IMR-90 (cell line): ENCODE results near the gene RDH12. TPM values are rescaled to one million over a fixed set of nuclear protein-coding genes. Genes with fewer than 3 reads are reported as not detected.

Source experiments
- ATAC-seq: fragments of 200-7000 bp; cut with Tn5 transposase; 2 replicates; pipeline ENCODE4 v1.9.1; 2020; ENCODE audit warnings: low read depth, mild to moderate bottlenecking, moderate library complexity
- BruUV-seq: library from RNA; stranded (reverse); fragments of 400-500 nt; replicated peaks from 2 replicates; lab custom pipeline; 2021; lab: Mats Ljungman, UMichigan
- CTCF ChIA-PET: fragments of 300-600 bp; formaldehyde crosslinking; extraction: SDS; loops from one replicate; lab custom pipeline; 2021; ENCODE audit warnings: antibody characterized with exemption; lab: Yijun Ruan, JAX
- POLR2A ChIA-PET: fragments of 300-600 bp; sonication (Branson Sonifier 250); formaldehyde crosslinking; loops from one replicate; lab custom pipeline; 2022; ENCODE audit warnings: antibody characterized with exemption; ENCODE audit not compliant: unreplicated experiment; lab: Charles Lee
- DNase-seq: peaks from one replicate; pipeline ENCODE4 v3.0.0; 2013
- H2AFZ ChIP-seq: replicated peaks from 2 replicates; pipeline ENCODE3; 2013; ENCODE audit warnings: low read length, mild to moderate bottlenecking; ENCODE audit not compliant: poor library complexity
- H2AK5ac ChIP-seq: 2 replicates; pipeline ENCODE4 v1.6.1; 2013; ENCODE audit warnings: low read depth, low read length, inconsistent platforms
- H2AK9ac ChIP-seq: replicated peaks from 2 replicates; pipeline ENCODE3; 2013; ENCODE audit warnings: mild to moderate bottlenecking, low read depth, low read length, moderate library complexity; ENCODE audit not compliant: poor library complexity
- H2BK120ac ChIP-seq: 2 replicates; pipeline ENCODE4 v1.6.1; 2013; ENCODE audit warnings: low read depth, low read length, inconsistent platforms
- H2BK15ac ChIP-seq: 3 replicates; pipeline ENCODE4 v1.6.1; 2013; ENCODE audit warnings: low read depth, low read length, inconsistent platforms
- H2BK20ac ChIP-seq: 2 replicates; pipeline ENCODE4 v1.6.1; 2013; ENCODE audit warnings: low read depth, mild to moderate bottlenecking, inconsistent platforms, low read length, moderate library complexity
- H2BK5ac ChIP-seq: 2 replicates; pipeline ENCODE4 v1.6.1; 2013; ENCODE audit warnings: mild to moderate bottlenecking, low read depth, low read length, inconsistent platforms; ENCODE audit not compliant: poor library complexity, severe bottlenecking
- H3K14ac ChIP-seq: replicated peaks from 2 replicates; pipeline ENCODE4 v1.6.1; 2013; ENCODE audit warnings: low read depth, low read length, inconsistent platforms
- H3K18ac ChIP-seq: 2 replicates; pipeline ENCODE4 v1.6.1; 2013; ENCODE audit warnings: low read depth, low read length, control low read depth
- H3K23ac ChIP-seq: 2 replicates; pipeline ENCODE4 v1.6.1; 2013; ENCODE audit warnings: low read depth, low read length, inconsistent platforms
- H3K27ac ChIP-seq: 2 replicates; pipeline ENCODE4 v1.5.1; 2013; ENCODE audit warnings: mild to moderate bottlenecking, control low read depth, low read length; ENCODE audit not compliant: insufficient read depth
- H3K27me3 ChIP-seq: 2 replicates; pipeline ENCODE4 v1.6.1; 2013; ENCODE audit warnings: low read length; ENCODE audit not compliant: control insufficient read depth, insufficient read depth
- H3K36me3 ChIP-seq: 2 replicates; pipeline ENCODE4 v1.6.1; 2013; ENCODE audit warnings: low read length, mixed read lengths; ENCODE audit not compliant: control insufficient read depth, insufficient read depth
- H3K4ac ChIP-seq: 2 replicates; pipeline ENCODE4 v1.6.1; 2013; ENCODE audit warnings: low read depth, low read length, inconsistent platforms
- H3K4me1 ChIP-seq: 2 replicates; pipeline ENCODE4 v1.6.1; 2013; ENCODE audit warnings: low read length, mixed read lengths; ENCODE audit not compliant: control insufficient read depth, insufficient read depth
- H3K4me2 ChIP-seq: 2 replicates; pipeline ENCODE4 v1.6.1; 2013; ENCODE audit warnings: low read depth, mild to moderate bottlenecking, control low read depth, low read length, moderate library complexity
- H3K4me3 ChIP-seq: 2 replicates; pipeline ENCODE4 v1.5.1; 2013; ENCODE audit warnings: low read depth, mild to moderate bottlenecking, control low read depth, low read length, moderate library complexity; ENCODE audit not compliant: insufficient read depth
- H3K56ac ChIP-seq: 2 replicates; pipeline ENCODE4 v1.6.1; 2013; ENCODE audit warnings: low read length, inconsistent platforms; ENCODE audit not compliant: insufficient read depth; ENCODE audit errors: extremely low read depth
- H3K79me1 ChIP-seq, 2 experiments: 2 replicates each; pipeline ENCODE4 v1.6.1; 2013; ENCODE audit warnings: low read length in 2 of 2, inconsistent platforms in 1 of 2, low read depth in 1 of 2
- H3K9ac ChIP-seq: 2 replicates; pipeline ENCODE4 v1.6.1; 2013; ENCODE audit warnings: low read depth, low read length, control low read depth
- H3K9me1 ChIP-seq: 2 replicates; pipeline ENCODE4 v1.6.1; 2013; ENCODE audit warnings: low read length, inconsistent platforms; ENCODE audit not compliant: insufficient read depth
- H3K9me3 ChIP-seq: 2 replicates; pipeline ENCODE4 v1.6.1; 2013; ENCODE audit warnings: low read length; ENCODE audit not compliant: control insufficient read depth, insufficient read depth
- H4K20me1 ChIP-seq: 2 replicates; pipeline ENCODE4 v1.6.1; 2013; ENCODE audit warnings: low read length, inconsistent platforms; ENCODE audit not compliant: insufficient read depth
- H4K5ac ChIP-seq: 2 replicates; pipeline ENCODE4 v1.6.1; 2013; ENCODE audit warnings: mild to moderate bottlenecking, low read depth, low read length, control low read depth
- H4K8ac ChIP-seq, 2 experiments: 2 replicates each; pipeline ENCODE4 v1.6.1; 2013; ENCODE audit warnings: low read depth in 2 of 2, low read length in 2 of 2, control low read depth in 1 of 2, inconsistent platforms in 1 of 2
- H4K91ac ChIP-seq: 2 replicates; pipeline ENCODE4 v1.6.1; 2013; ENCODE audit warnings: low read depth, low read length, inconsistent platforms; ENCODE audit not compliant: insufficient read depth
- RAD21 ChIP-seq: IDR thresholded peaks from 2 replicates; pipeline ENCODE4 v1.6.1; 2012; ENCODE audit warnings: low read length, improper control_type of control experiment
- WGBS, 2 experiments: methylation state at CpG; one replicate each; pipeline versions ENCODE4 v1.1.5 to v1.1.7; 2013; ENCODE audit warnings: missing lambda C conversion rate in 2 of 2; ENCODE audit not compliant: insufficient read length in 1 of 2; ENCODE audit errors: extremely low coverage in 2 of 2; 5-methylcytosine and 5-hydroxymethylcytosine counted together
- dilution Hi-C: fragments of 300-500 bp; cut with HindIII; formaldehyde crosslinking; loops from one replicate; pipeline ENCODE4 v1.14.3; 2018; ENCODE audit warnings: low sequenced_read_pairs; ENCODE audit not compliant: unreplicated experiment
- in situ Hi-C: fragments of 300-500 bp; cut with MboI; formaldehyde crosslinking; loops from 3 replicates; pipeline ENCODE4 v1.14.3; 2019; ENCODE audit warnings: low sequenced_read_pairs, inconsistent platforms, mixed read lengths
- intact Hi-C: fragments of 100-400 bp; cut with micrococcal nuclease; formaldehyde crosslinking; loops from 2 replicates; pipeline ENCODE4 v1.10.0; 2022
- polyA plus RNA-seq, 3 experiments: library from polyadenylated mRNA; depleted of rRNA; stranded (reverse); fragments of >200 nt; gene quantifications; 2 replicates each; pipeline ENCODE4 v1.2.3, GENCODE V29; 2012; ENCODE audit warnings: low replicate concordance in 1 of 3
- total RNA-seq: library from RNA; depleted of rRNA; stranded (reverse); fragments of >200 nt; gene quantifications from 2 replicates; pipeline ENCODE4 v1.2.3, GENCODE V29; 2012
- TF ChIP-seq, protein P1 (sequence below): fragments of 150-350 bp; IDR thresholded peaks from 2 replicates; pipeline ENCODE4 v1.6.1; 2017; ENCODE audit warnings: mild to moderate bottlenecking, antibody characterized with exemption, low read length, low read depth

The RDH12 gene
- total and polyA plus RNA-seq, 2 of the 4 experiments (the other 2 are of a cell fraction) = not detected

DNA sequence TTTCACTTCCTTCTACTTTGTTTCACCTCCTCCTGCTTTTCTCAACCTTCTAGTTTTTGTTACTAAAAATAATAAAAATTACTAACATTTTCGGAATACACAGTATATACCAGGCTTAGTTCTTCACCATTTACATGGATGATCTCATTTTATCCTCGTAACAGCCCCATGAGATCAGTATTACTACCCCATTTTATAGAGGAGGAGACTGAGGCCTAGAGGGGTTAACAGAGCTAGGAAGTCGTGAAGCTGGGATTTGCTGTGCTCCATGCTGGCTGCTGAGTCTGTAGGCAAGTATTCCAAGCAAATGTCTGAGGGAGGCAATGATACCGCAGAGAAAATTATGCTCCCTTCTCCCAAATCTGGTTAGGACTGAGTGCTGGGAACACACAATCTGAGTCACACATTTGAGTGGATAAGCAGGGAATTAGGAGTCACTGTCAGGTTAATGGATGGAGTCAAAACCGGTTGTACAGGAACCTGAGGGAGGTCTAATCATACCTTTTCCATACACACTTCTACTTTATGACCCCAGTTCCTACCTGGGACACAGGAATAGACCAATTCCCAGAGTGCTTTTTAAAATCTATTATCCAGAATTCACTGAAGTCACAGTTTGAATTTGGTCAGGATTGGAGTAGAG lies 63.6 kb downstream of the RDH12 start:
- Histone ChIP-seq H3K27ac (no peak overlapping the region), H3K9ac (no peak overlapping the region), H4K8ac (no peak overlapping the region), H2BK5ac (no peak overlapping the region), H3K4me3 (no peak overlapping the region), H3K56ac (no peak overlapping the region), H3K79me1 (no peaks in the 10 kb centered on the region), H3K4ac (no peak overlapping the region), H2AFZ (no peak overlapping the region), H4K20me1 (no peaks in the 10 kb centered on the region), H3K9me1 (peaks cover 8% of the 10 kb centered on the region; the same call in 1 of the 2 replicates), H2AK5ac (no peak overlapping the region), H3K18ac (no peak overlapping the region), H4K91ac (no peak overlapping the region), H3K4me1 (no peaks in the 10 kb centered on the region), H2BK20ac (no peak overlapping the region), H4K5ac (no peak overlapping the region), H3K14ac (no peak overlapping the region), H3K4me2 (no peak overlapping the region), H3K23ac (no peak overlapping the region), H3K27me3 (no peaks in the 10 kb centered on the region), H3K36me3 (peaks cover 47% of the 10 kb centered on the region), H2BK15ac (no peak overlapping the region), H2BK120ac (no peak overlapping the region), H2AK9ac (no peak overlapping the region), H3K9me3 (no peaks in the 10 kb centered on the region)
- ATAC-seq (no peak), DNase-seq (no peak)
- ChIA-PET POLR2A (interaction anchor here (0.6 kb wide), 1 partner anchor 26 kb away, joined by 3 read pairs; no protein-coding TSS in a partner anchor), CTCF (no interaction called here)
- no TSS peak for BruUV-seq
- intact Hi-C loops = loop anchor here (5.0 kb wide), 1 partner anchor 37 kb away; no protein-coding TSS in a partner anchor
- dilution Hi-C loops = no loop called here
- in situ Hi-C loops = no loop called here
- no CpG with 5 or more reads among the region's 5 CpGs for WGBS, 2 experiments
- TF ChIP-seq RAD21 = no peak
- TF ChIP-seq, protein P1, sequence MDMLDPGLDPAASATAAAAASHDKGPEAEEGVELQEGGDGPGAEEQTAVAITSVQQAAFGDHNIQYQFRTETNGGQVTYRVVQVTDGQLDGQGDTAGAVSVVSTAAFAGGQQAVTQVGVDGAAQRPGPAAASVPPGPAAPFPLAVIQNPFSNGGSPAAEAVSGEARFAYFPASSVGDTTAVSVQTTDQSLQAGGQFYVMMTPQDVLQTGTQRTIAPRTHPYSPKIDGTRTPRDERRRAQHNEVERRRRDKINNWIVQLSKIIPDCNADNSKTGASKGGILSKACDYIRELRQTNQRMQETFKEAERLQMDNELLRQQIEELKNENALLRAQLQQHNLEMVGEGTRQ = no peak
